Fibroblast of skin of right biceps (primary cell): Measurements from ENCODE around the gene FAM72A.
"Not testable (repeated sequence)": the region's sequence is repeated elsewhere in the genome, so short reads cannot be mapped to it uniquely, and the experiment has no call there.

Experiments used
- DNase-seq: peaks from one replicate; pipeline ENCODE4 v3.0.0-alpha.2; 2013

Gene FAM72A

GRCh38 chr1:206215600-206216392, 13.2 kb upstream of the FAM72A start:
- DNase-seq = not testable (repeated sequence)

- DNase-seq = not testable (repeated sequence)
Measured at GRCh38 chr1:206210802-206211201, 8.2 kb upstream of the FAM72A start.

- not testable (repeated sequence) for DNase-seq
Measured at GRCh38 chr1:206205569-206205968, 2.9 kb upstream of the FAM72A start.

GRCh38 chr1:206204871-206205270, 2.2 kb upstream of the FAM72A start:
- DNase-seq = peak; percentile 22

- not testable (repeated sequence) for DNase-seq
Measured at GRCh38 chr1:206204159-206204511, 1.5 kb upstream of the FAM72A start.

GRCh38 chr1:206203364-206204158, 922 bp upstream of the FAM72A start, which contains the start of gene SRGAP2:
Gene SRGAP2, plus strand, starts transcription at chr1:206203541. Its CDS starts 2,430 bp downstream, at chr1:206205971.
- peak; percentile 74 for DNase-seq

GRCh38 chr1:206196748-206197424, 5.8 kb downstream of the FAM72A start:
- not testable (repeated sequence) for DNase-seq

GRCh38 chr1:206195182-206195581, 7.5 kb downstream of the FAM72A start:
- not testable (repeated sequence) for DNase-seq

- DNase-seq = not testable (repeated sequence)
Measured at GRCh38 chr1:206186826-206187225, 15.8 kb downstream of the FAM72A start.

GRCh38 chr1:206185778-206186177, 16.9 kb downstream of the FAM72A start:
- DNase-seq = not testable (repeated sequence)

- DNase-seq = not testable (repeated sequence)
Measured at GRCh38 chr1:206183788-206184187, 18.9 kb downstream of the FAM72A start.

GRCh38 chr1:206182368-206183317, 20.0 kb downstream of the FAM72A start:
- peak; percentile 51 for DNase-seq

- not testable (repeated sequence) for DNase-seq
Measured at GRCh38 chr1:206179666-206180065, 23.0 kb downstream of the FAM72A start.

- DNase-seq = peak; percentile 62
Measured at GRCh38 chr1:206178061-206178989, 24.3 kb downstream of the FAM72A start.

- DNase-seq = not testable (repeated sequence)
Measured at GRCh38 chr1:206176114-206176502, 26.5 kb downstream of the FAM72A start.

GRCh38 chr1:206175459-206176113, 27.1 kb downstream of the FAM72A start:
- DNase-seq = peak; percentile 38

- DNase-seq = peak; percentile 25
Measured at GRCh38 chr1:206174182-206174868, 28.3 kb downstream of the FAM72A start.

GRCh38 chr1:206173110-206173719, 29.4 kb downstream of the FAM72A start:
- not testable (repeated sequence) for DNase-seq

- not testable (repeated sequence) for DNase-seq
Measured at GRCh38 chr1:206169794-206170193, 32.8 kb downstream of the FAM72A start.
